Measurements from ENCODE around the gene VPS26C.

The VPS26C gene

GRCh38 chr21:37263827-37264600, 3.1 kb downstream of the VPS26C start:
- no peak for DNase-seq

GRCh38 chr21:37259426-37259825, 7.7 kb downstream of the VPS26C start:
- DNase-seq, result no peak

DNA sequence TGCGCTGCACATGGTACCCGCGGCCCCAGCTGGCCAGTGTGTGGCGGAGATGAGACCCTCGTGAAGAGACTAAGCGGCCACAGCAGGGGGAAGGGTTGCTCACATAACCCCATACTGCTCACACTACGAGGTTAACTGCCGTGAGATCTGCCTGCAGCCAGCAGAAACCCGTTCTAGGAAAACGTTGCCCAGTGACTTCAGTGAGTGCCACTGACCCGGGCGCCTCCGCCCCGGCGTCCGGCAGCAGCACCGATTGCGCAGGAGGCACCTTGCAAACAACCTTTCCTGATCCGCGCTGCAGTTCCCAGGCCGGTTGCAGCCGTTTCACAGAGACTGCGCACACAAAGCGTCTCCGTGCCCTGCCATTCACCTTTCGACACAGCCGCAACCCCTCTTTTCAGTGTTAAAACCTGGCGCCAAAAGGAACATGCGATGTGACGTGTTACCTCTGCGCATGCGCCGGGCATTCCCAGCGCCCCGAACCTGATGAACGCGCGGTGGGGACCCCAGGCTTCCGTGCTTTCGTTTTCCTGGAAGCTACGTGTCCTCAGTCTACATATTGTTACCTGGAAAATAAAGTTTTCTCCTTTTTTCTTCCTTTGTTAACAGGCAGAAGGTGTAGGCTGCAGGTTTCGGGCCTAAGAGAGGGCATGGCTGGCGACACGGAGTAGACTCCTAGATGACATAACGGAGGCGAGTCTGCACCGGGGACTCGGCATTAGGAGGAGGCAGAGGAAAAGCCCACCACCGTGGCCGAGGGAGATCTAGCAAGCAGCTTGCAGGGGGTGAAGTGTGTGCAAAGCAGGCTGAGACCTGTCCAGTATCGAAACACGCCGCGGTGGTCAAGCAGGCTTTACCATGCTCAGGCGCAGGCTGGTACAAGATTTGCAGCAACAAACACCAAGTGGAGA, 8.9 kb downstream of the VPS26C start:
- DNase-seq, result peak; percentile 83

- peak; percentile 72 for DNase-seq
These were observed 9.6 kb downstream of the VPS26C start for GRCh38 chr21:37257511-37257966.

- DNase-seq, result peak; percentile 91
These were observed 13.1 kb downstream of the VPS26C start for GRCh38 chr21:37253991-37254390.

DNA sequence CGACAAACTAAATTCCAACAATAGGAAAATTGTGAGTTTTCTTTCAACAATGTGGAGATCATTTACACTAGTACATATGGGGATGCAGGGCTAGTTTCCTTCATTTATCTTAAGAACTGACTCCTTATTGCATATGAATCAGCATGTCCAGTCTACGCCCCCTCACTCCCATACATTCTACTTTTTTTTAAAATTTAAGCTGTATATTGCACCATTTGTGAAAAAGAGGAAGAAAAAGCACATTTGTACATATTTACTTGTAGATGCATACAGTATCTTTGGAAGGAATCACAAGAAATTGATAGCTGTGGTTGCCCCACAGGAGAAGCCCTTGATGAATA, 15.9 kb downstream of the VPS26C start:
- no peak for DNase-seq

DNA sequence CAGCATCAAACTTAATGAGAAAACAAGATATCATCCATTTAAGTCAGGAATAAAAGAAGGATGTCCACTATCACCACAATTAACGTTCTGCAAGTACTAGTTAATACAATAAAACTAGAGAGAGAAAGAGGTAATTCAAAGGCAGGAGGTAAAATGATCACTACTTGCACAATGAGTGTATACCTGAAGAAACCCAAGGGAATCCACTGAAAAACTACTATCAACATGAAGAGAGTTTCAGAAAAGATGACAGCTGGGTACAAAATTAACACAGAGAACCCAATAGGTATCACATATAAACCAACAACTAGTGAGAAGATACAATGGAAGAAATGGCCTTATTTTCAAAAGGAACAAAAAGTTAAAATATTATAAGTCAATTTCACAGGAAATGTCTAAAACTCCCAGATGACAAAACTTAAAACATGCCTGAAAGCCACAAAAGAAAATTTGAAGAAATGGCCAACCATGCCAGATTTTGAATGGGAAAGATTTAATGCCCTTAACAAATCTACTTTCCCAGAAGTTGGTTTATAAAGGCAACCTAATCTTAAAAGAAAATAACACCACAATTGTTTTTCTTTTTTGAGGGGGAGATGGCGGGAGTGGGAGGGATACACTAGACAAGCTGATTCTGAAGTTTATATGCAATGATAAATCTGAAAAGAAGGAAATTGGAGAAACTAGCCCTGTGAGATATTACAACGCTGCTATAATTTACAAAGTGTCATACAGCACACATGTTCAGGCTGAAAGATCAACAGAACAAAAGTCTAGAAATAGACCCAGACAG, 17.8 kb downstream of the VPS26C start:
- peak; percentile 17 for DNase-seq

GRCh38 chr21:37248298-37248697, 18.8 kb downstream of the VPS26C start:
- DNase-seq, result no peak

DNA sequence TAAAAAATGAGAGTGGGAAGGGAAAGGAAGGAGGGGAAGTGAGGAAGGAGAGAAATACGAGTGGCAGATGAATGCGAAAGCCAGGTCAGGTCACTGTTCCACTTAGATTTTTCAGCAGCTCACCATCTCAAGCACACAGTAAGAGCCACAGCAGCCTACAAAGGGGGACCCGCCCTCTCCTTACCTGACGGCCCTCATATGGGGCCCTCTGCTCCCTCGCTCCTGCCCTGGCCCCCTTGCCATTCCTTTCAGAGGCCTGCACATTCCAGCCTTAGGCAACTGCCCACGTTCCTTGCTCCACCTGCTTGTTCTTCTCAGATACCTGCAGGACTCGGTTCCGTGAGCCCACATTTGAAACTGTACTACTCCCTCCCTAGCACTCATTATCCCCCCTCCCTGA, 22.0 kb downstream of the VPS26C start:
- no peak for DNase-seq

DNA sequence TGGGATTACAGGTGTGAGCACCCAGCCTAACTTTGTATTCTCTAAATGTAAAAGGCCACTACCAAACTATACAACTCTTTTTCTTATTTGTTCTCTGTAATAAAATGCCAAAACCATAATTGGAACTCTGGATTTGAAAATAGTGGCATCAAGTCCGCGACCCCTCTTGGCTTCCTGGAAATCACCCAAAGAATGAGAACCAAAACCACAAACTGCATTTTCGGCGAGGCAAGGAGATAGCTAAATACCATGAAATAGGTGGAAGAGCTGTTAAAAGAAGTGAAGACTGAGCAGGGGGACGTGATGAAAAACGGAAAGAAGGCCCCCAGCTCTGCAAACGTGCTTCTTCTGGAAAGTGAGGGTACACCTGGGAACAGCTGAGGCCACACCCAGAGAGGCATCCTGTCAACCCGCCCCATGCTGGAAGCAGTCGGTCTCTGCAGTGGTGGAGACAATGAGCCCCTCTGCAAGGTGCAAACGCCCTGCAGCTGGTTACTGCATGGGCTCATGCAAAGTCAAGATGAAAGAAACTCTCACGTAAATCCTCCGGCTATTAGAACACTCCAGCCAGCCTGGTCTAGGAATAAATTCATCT, 22.5 kb downstream of the VPS26C start:
- DNase-seq, result no peak

DNA sequence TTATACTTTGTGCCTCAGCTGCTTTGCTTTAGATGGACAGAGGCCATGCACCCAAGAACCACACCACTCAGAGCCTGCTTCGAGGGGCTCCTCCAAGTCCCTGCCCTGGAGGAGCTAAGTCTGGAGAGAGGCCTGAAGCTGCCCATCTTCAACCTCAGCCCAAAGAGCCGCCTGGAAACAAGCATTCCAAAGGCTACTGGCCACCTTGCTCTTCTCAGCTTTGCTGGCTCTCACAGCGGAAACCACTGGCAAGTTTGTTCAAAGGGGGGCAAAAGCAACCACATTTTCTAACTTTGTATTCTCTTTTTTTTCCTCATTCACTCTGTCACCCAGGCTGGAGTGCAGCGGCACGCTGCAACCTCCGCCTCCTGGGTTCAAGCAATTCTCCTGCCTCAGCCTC, 23.2 kb downstream of the VPS26C start:
- DNase-seq, result no peak

- no peak for DNase-seq
These were observed 25.7 kb downstream of the VPS26C start for GRCh38 chr21:37241426-37241825.

- DNase-seq, result no peak
These were observed 26.2 kb downstream of the VPS26C start for GRCh38 chr21:37240978-37241377.

DNA sequence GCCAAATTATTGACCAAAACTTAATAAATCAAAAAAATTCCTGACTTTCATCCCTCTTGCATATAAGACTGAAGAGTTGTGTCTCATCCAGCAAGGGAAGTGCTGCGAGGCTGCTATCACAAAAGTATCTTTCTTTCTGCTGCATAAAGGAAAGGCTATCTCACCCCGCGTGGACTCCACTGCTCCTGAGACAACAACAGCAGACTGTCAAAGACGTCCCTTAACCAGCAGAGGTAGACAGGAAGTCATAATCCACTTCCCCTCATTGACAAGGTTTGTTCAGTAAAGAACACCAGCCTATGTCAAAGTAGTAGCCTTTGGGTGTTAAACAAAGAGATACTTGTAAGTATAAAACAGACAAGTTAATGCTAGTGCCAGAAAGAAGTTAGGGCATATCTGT, 29.4 kb downstream of the VPS26C start:
- no peak for DNase-seq

DNA sequence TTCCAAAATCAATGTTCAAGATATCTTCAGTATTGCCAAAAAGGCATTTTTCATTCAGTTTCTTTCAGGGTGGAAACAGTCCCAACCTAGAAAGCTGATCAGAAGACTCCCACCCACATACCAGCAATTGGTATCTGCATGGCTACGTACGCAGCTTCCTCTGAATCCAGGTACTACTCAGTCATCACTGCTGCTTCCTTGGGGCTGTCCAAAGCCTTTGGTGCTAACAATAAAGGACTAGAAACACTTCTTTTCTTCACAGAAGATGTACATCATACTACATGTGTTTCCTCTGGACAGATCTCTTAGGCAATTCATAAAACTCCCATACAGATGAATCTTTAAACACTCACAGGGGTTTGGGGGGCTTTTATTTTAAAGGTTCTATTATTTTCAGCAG, 29.8 kb downstream of the VPS26C start:
- DNase-seq, result no peak

- DNase-seq, result peak; percentile 29
These were observed 33.5 kb downstream of the VPS26C start for GRCh38 chr21:37233551-37234146.

- DNase-seq, result no peak
These were observed 34.7 kb downstream of the VPS26C start for GRCh38 chr21:37232274-37233018.

DNA sequence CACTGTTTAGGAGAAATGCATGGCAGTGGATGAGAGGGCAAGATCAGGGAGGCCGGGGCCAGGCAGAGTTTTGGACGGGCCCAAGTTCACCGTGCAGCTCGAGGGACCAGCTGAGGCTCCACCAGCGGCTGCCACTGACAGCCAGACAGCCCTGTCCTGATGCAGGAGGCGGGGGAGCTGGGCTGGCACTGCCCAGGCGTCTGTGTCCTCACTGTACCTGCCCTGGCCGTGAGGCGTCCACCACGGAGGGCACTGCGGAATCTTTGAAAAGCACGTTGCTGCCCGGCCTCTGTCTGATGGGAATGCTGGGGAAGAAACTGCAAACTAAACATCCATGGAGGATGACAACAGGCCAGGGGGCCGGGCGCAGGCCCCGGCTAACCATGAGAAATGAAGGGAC, 35.5 kb downstream of the VPS26C start:
- DNase-seq, result no peak

DNA sequence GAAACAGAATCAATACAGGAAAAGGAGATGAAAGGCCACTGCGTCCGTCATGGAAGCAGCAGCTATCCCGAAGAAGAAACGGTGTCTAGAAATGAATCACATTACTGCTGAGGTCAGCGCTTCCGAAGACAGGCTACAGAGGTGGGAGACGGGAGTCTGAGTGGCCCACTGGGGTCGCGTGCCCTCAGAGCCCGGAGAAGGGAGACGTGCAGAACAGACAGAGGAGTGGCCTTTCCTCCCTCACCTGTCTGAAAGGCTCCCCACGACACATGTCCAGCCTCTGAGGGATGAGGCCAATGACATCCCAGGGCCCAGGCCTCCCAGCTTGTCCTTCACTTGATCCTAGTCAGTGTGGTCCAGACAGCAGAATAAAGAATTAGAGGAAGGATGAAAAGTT, 35.9 kb downstream of the VPS26C start:
- DNase-seq, result no peak

GRCh38 chr21:37230632-37231248, 36.4 kb downstream of the VPS26C start:
- DNase-seq, result no peak

DNA sequence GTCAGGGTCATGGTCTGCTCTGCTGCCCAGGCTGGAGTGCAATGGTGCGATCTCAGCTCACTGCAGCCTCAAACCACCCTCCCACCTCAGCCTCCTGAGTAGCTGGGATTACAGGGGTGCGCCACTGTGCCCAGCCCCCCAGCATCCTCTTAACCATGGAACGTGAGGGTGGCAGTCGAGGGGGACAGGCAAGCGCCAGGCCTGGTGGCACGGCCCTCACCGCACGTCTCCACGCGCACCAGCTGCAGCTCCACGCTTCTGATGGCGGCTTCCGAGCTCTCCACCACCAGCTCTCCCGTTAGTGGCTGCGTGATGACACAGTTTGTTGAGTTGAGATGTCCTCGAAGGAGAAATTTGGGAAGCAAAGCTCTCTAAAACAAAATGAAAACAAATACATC, 39.1 kb downstream of the VPS26C start:
- no peak for DNase-seq

Data from NCI-H69 (cell line).